A172 (cell line): ENCODE data around the gene DMAP1. TPM values are rescaled to one million over a fixed set of nuclear protein-coding genes. Genes with fewer than 3 reads are reported as not detected.

Experiments
- DNase-seq: peaks from one replicate; pipeline ENCODE4 v3.0.0-alpha.2; 2015; ENCODE audit warnings: low spot score
- total RNA-seq: library from RNA; depleted of rRNA; stranded (reverse); fragments of >200 nt; shearing (Covaris generic); gene quantifications from 2 replicates; pipeline ENCODE4 v1.2.3, GENCODE V29; 2014; rRNA removed

DMAP1 gene
- total RNA-seq, 1 experiment from 2014 or later, result 9.8 TPM

- DNase-seq, result no peak
These were observed 41.2 kb downstream of the DMAP1 start for GRCh38 chr1:44254392-44254910.

- no peak for DNase-seq
These were observed 43.7 kb downstream of the DMAP1 start for GRCh38 chr1:44256762-44257554.

GRCh38 chr1:44259090-44259489 is 45.8 kb downstream of the DMAP1 start:
- no peak for DNase-seq

- no peak for DNase-seq
These were observed 47.5 kb downstream of the DMAP1 start for GRCh38 chr1:44260792-44261170.

- no peak for DNase-seq
These were observed 48.0 kb downstream of the DMAP1 start for GRCh38 chr1:44261171-44261817.

GRCh38 chr1:44261962-44262361 is 48.7 kb downstream of the DMAP1 start:
- no peak for DNase-seq

GRCh38 chr1:44262414-44262813 is 49.1 kb downstream of the DMAP1 start:
- DNase-seq, result no peak

GRCh38 chr1:44262816-44263567 is 49.7 kb downstream of the DMAP1 start:
- no peak for DNase-seq

- DNase-seq, result no peak
These were observed 50.5 kb downstream of the DMAP1 start for GRCh38 chr1:44263568-44264450.

- DNase-seq, result no peak
These were observed 51.1 kb downstream of the DMAP1 start for GRCh38 chr1:44264451-44264771.

GRCh38 chr1:44265656-44266358 is 52.5 kb downstream of the DMAP1 start:
- DNase-seq, result no peak

GRCh38 chr1:44266400-44267344 is 53.4 kb downstream of the DMAP1 start:
- DNase-seq, result no peak

- no peak for DNase-seq
These were observed 54.2 kb downstream of the DMAP1 start for GRCh38 chr1:44267438-44267837.

- DNase-seq, result no peak
These were observed 54.8 kb downstream of the DMAP1 start for GRCh38 chr1:44268054-44268453.

Other genes with a start within 250 kb of the DMAP1 start
- gene DPH2, start 243.5 kb upstream of the DMAP1 start, total RNA-seq, result 26.5 and 31.6 TPM in 2 replicates
- gene ATP6V0B, start 238.5 kb upstream of the DMAP1 start, total RNA-seq, result 187 and 202 TPM in 2 replicates
- 71.8 and 114 TPM in 2 replicates for gene B4GALT2, start 234.3 kb upstream of the DMAP1 start, total RNA-seq
- gene CCDC24, start 221.9 kb upstream of the DMAP1 start, total RNA-seq, result 8.8 and 13.9 TPM in 2 replicates
- 0.40 and 2.1 TPM in 2 replicates for gene SLC6A9, start 182.0 kb upstream of the DMAP1 start, total RNA-seq
- gene KLF17, start 94.7 kb upstream of the DMAP1 start, total RNA-seq, result not detected in 2 replicates
- gene KLF18, start 71.8 kb upstream of the DMAP1 start, total RNA-seq, result not detected in 2 replicates
- 48.0 and 64.7 TPM in 2 replicates for gene ERI3, start 141.8 kb downstream of the DMAP1 start, total RNA-seq
- 57.4 and 65.2 TPM in 2 replicates for gene RNF220, start 191.8 kb downstream of the DMAP1 start, total RNA-seq